Bronchial epithelial cell (primary cell): ENCODE measurements around the gene LCN6. TPM values are rescaled to one million over a fixed set of nuclear protein-coding genes. Genes with fewer than 3 reads are reported as not detected.

Source experiments
- DNase-seq: peaks from one replicate; pipeline ENCODE4 v3.0.0-alpha.2; 2010; ENCODE audit warnings: low read depth
- FAIRE-seq: peaks from 2 replicates; lab custom pipeline; 2011; peaks lifted over from hg19 to GRCh38; lab: Jason Lieb, UNC
- H3K27me3 ChIP-seq: 2 replicates; pipeline ENCODE4 v1.5.1; 2011; ENCODE audit warnings: low read length; ENCODE audit not compliant: control insufficient read depth, insufficient read depth
- H3K36me3 ChIP-seq: 2 replicates; pipeline ENCODE4 v1.5.1; 2011; ENCODE audit warnings: low read length; ENCODE audit not compliant: control insufficient read depth, insufficient read depth
- H3K4me3 ChIP-seq: 2 replicates; pipeline ENCODE4 v1.5.1; 2011; ENCODE audit warnings: mild to moderate bottlenecking, low read depth, low read length, control low read depth
- CTCF ChIP-seq: IDR thresholded peaks from 2 replicates; pipeline ENCODE4 v1.5.1; 2011; ENCODE audit warnings: mild to moderate bottlenecking, moderate library complexity, low read length, control low read depth, inconsistent platforms; ENCODE audit not compliant: insufficient read depth, severe bottlenecking
- total RNA-seq: library from RNA; depleted of rRNA; stranded (reverse); fragments of >200 nt; gene quantifications from 2 replicates; pipeline ENCODE4 v1.2.1, GENCODE V29; 2014

The LCN6 gene
- total RNA-seq, 1 donor from 2014 or later = not detected

GRCh38 chr9:136732444-136733178, 15.7 kb downstream of the LCN6 start:
- no peak for TF ChIP-seq CTCF
- no peaks in the 10 kb centered on the region for H3K27me3 ChIP-seq

GRCh38 chr9:136729926-136730325, 18.4 kb downstream of the LCN6 start:
- TF ChIP-seq CTCF = no peak
- peaks cover 13% of the 10 kb centered on the region for H3K36me3 ChIP-seq
- no peaks in the 10 kb centered on the region for H3K27me3 ChIP-seq
- FAIRE-seq = no peak
- H3K4me3 ChIP-seq = no peak overlapping the region
- no peak for DNase-seq

More at GRCh38 chr9:136732444-136733178, 15.7 kb downstream of the LCN6 start:
- no peak for DNase-seq
- Histone ChIP-seq H3K4me3 (no peak overlapping the region), H3K36me3 (no peaks in the 10 kb centered on the region)
- no peak for FAIRE-seq

- no peak for TF ChIP-seq CTCF
- H3K4me3 ChIP-seq = peak overlapping the region; percentile 96
- FAIRE-seq = no peak
- no peak for DNase-seq
- peaks cover 15% of the 10 kb centered on the region for H3K36me3 ChIP-seq
- no peaks in the 10 kb centered on the region for H3K27me3 ChIP-seq
These were observed 19.2 kb downstream of the LCN6 start for GRCh38 chr9:136729144-136729543.

- H3K27me3 ChIP-seq = no peaks in the 10 kb centered on the region
- FAIRE-seq = no peak
- DNase-seq = no peak
- H3K4me3 ChIP-seq = peak overlapping the region; percentile 96
- H3K36me3 ChIP-seq = peaks cover 19% of the 10 kb centered on the region
- TF ChIP-seq CTCF = peak; percentile 4
These were observed 19.7 kb downstream of the LCN6 start for GRCh38 chr9:136728548-136729123.

GRCh38 chr9:136728080-136728547, 20.2 kb downstream of the LCN6 start:
- Histone ChIP-seq H3K27me3 (no peaks in the 10 kb centered on the region), H3K36me3 (peaks cover 23% of the 10 kb centered on the region), H3K4me3 (peak overlapping the region; percentile 96)
- FAIRE-seq = no peak
- peak; percentile 43 for DNase-seq
- peak; percentile 96 for TF ChIP-seq CTCF
